ENCODE data around the gene CHD5.

- TF ChIP-seq RCOR1 (IDR thresholded peaks at IDR 0.05; ENCODE audit: insufficient replicate concordance, low read length) (no peak), CTCF (conservative IDR thresholded peaks at IDR 0.05; ENCODE audit: low read depth, low read length) (no peak), RFX5 (IDR thresholded peaks at IDR 0.05; ENCODE audit: low read depth, low read length) (no peak), POLR2A (IDR thresholded peaks at IDR 0.05; ENCODE audit: low read depth, low read length) (no peak), BHLHE40 (IDR thresholded peaks at IDR 0.05; ENCODE audit: low read depth, low read length) (no peak), RAD21 (IDR thresholded peaks at IDR 0.05; ENCODE audit: low read length) (no peak), MAFK (IDR thresholded peaks at IDR 0.05; ENCODE audit: low read depth, low read length) (no peak), SMC3 (IDR thresholded peaks at IDR 0.05; ENCODE audit: low read depth, low read length) (no peak), MAZ (IDR thresholded peaks at IDR 0.05; ENCODE audit: borderline replicate concordance, low read depth, low read length) (no peak), MXI1 (IDR thresholded peaks at IDR 0.05; ENCODE audit: borderline replicate concordance, low read depth, low read length) (no peak), NFE2L2 (IDR thresholded peaks at IDR 0.05; ENCODE audit: low read depth, low read length) (no peak)
- TF ChIP-seq, protein P1, sequence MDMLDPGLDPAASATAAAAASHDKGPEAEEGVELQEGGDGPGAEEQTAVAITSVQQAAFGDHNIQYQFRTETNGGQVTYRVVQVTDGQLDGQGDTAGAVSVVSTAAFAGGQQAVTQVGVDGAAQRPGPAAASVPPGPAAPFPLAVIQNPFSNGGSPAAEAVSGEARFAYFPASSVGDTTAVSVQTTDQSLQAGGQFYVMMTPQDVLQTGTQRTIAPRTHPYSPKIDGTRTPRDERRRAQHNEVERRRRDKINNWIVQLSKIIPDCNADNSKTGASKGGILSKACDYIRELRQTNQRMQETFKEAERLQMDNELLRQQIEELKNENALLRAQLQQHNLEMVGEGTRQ (IDR thresholded peaks at IDR 0.05; ENCODE audit: low read depth, low read length), result no peak
- TF ChIP-seq, protein P2, sequence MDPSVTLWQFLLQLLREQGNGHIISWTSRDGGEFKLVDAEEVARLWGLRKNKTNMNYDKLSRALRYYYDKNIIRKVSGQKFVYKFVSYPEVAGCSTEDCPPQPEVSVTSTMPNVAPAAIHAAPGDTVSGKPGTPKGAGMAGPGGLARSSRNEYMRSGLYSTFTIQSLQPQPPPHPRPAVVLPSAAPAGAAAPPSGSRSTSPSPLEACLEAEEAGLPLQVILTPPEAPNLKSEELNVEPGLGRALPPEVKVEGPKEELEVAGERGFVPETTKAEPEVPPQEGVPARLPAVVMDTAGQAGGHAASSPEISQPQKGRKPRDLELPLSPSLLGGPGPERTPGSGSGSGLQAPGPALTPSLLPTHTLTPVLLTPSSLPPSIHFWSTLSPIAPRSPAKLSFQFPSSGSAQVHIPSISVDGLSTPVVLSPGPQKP (IDR thresholded peaks at IDR 0.05; ENCODE audit: borderline replicate concordance, low read depth, low read length), result no peak
Observed at GRCh38 chr1:6074192-6074901, 105.8 kb downstream of the CHD5 start.

Data from IMR-90 (cell line).